ENCODE results near the gene ARHGEF7. TPM values are rescaled to one million over a fixed set of nuclear protein-coding genes. Genes with fewer than 3 reads are reported as not detected.

Gene ARHGEF7
- total RNA-seq, 1 experiment from 2014 or later: 46.2 TPM

DNA sequence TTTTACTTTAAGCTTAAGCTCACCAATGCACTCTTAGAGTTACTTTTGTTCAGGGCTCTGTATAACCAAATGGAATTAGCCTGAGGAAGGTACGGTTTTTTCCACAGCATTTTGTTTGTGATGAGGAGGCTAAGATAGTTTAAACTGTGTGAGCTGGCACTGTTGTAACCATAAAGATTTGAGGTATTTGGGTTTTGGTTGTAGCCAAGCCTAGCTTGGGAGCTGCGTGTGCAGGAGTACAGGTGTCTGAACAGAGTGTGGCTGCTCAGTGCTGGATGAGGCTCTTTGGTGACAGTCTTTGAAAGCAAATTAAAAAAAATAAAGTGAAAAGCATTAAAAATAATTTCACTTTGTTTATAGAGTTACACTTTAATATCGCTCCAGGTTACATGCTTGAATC lies 56.0 kb downstream of the ARHGEF7 start:
- Histone ChIP-seq H3K4me2 (ENCODE audit: low read length) (no peak overlapping the region), H3K4me1 (ENCODE audit: control insufficient read depth in 1 of 2, insufficient read depth in 2 of 2, low read length in 2 of 2) (no peaks in the 10 kb centered on the region), H4K20me1 (ENCODE audit: insufficient read depth) (no peaks in the 10 kb centered on the region), H3K36me3 (ENCODE audit: control insufficient read depth in 1 of 2, insufficient read depth in 2 of 2, low read length in 2 of 2) (peaks cover 0 to 5% of the 10 kb centered on the region in 2 experiments; a peak in 2 of 4 replicates), H2AFZ (ENCODE audit: low read depth, low read length, poor library complexity, severe bottlenecking) (no peak overlapping the region), H3K9me3 (ENCODE audit: control insufficient read depth in 1 of 2, insufficient read depth in 1 of 2, low read depth in 1 of 2, low read length in 2 of 2) (no peaks in the 10 kb centered on the region), H3K4me3 (replicated peaks in 1 of 2; ENCODE audit: low read depth in 1 of 2, low read length in 2 of 2) (no peak overlapping the region), H3K79me2 (ENCODE audit: insufficient read depth, low read length) (peaks cover 99% of the 10 kb centered on the region), H3K27me3 (ENCODE audit: insufficient read depth, low read length) (no peaks in the 10 kb centered on the region), H3K9ac (ENCODE audit: low read length) (no peak overlapping the region), H3K9me2 (ENCODE audit: insufficient read depth) (no peaks in the 10 kb centered on the region), H3K27ac (ENCODE audit: low read depth, low read length) (no peak overlapping the region)
- intact Hi-C loops (cut with micrococcal nuclease): no loop called here
- RAD21 ChIA-PET (ENCODE audit: low non-redundant PET in 1 of 2, low total read pairs in 2 of 2, uncharacterized antibody in 2 of 2, unreplicated experiment in 2 of 2): no interaction called here
- POLR2A ChIA-PET: no interaction called here
- CTCF ChIA-PET: no interaction called here
- ATAC-seq (no peak), DNase-seq (ENCODE audit: low read depth, low spot score) (no peak)
- TF ChIP-seq EGR1 (IDR thresholded peaks at IDR 0.05; ENCODE audit: low read depth): no peak
- no peak for TF ChIP-seq FOSL1 (IDR thresholded peaks at IDR 0.05; ENCODE audit: low read depth)
- TF ChIP-seq ELF1 (IDR thresholded peaks at IDR 0.05; ENCODE audit: borderline replicate concordance, low read depth): no peak
- no peak for TF ChIP-seq YY1 (IDR thresholded peaks at IDR 0.05; ENCODE audit: extremely low read depth, insufficient replicate concordance, low read depth, low read length)
- TF ChIP-seq, protein P1, sequence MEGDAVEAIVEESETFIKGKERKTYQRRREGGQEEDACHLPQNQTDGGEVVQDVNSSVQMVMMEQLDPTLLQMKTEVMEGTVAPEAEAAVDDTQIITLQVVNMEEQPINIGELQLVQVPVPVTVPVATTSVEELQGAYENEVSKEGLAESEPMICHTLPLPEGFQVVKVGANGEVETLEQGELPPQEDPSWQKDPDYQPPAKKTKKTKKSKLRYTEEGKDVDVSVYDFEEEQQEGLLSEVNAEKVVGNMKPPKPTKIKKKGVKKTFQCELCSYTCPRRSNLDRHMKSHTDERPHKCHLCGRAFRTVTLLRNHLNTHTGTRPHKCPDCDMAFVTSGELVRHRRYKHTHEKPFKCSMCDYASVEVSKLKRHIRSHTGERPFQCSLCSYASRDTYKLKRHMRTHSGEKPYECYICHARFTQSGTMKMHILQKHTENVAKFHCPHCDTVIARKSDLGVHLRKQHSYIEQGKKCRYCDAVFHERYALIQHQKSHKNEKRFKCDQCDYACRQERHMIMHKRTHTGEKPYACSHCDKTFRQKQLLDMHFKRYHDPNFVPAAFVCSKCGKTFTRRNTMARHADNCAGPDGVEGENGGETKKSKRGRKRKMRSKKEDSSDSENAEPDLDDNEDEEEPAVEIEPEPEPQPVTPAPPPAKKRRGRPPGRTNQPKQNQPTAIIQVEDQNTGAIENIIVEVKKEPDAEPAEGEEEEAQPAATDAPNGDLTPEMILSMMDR (IDR thresholded peaks at IDR 0.05 in 2 of 3, conservative IDR thresholded peaks at IDR 0.05 in 1 of 3; ENCODE audit: borderline replicate concordance in 1 of 3, insufficient read depth in 1 of 3, low read depth in 2 of 3, low read length in 2 of 3): no peak
- no peak for TF ChIP-seq SIN3A (IDR thresholded peaks at IDR 0.05; ENCODE audit: low read depth)
- TF ChIP-seq, protein P2, sequence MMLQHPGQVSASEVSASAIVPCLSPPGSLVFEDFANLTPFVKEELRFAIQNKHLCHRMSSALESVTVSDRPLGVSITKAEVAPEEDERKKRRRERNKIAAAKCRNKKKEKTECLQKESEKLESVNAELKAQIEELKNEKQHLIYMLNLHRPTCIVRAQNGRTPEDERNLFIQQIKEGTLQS (IDR thresholded peaks at IDR 0.05): no peak
- TF ChIP-seq, protein P3, sequence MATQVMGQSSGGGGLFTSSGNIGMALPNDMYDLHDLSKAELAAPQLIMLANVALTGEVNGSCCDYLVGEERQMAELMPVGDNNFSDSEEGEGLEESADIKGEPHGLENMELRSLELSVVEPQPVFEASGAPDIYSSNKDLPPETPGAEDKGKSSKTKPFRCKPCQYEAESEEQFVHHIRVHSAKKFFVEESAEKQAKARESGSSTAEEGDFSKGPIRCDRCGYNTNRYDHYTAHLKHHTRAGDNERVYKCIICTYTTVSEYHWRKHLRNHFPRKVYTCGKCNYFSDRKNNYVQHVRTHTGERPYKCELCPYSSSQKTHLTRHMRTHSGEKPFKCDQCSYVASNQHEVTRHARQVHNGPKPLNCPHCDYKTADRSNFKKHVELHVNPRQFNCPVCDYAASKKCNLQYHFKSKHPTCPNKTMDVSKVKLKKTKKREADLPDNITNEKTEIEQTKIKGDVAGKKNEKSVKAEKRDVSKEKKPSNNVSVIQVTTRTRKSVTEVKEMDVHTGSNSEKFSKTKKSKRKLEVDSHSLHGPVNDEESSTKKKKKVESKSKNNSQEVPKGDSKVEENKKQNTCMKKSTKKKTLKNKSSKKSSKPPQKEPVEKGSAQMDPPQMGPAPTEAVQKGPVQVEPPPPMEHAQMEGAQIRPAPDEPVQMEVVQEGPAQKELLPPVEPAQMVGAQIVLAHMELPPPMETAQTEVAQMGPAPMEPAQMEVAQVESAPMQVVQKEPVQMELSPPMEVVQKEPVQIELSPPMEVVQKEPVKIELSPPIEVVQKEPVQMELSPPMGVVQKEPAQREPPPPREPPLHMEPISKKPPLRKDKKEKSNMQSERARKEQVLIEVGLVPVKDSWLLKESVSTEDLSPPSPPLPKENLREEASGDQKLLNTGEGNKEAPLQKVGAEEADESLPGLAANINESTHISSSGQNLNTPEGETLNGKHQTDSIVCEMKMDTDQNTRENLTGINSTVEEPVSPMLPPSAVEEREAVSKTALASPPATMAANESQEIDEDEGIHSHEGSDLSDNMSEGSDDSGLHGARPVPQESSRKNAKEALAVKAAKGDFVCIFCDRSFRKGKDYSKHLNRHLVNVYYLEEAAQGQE (IDR thresholded peaks at IDR 0.05; ENCODE audit: low read depth): no peak
- BruUV-seq (replicated peaks): no TSS peak
